GM21528 (cell line): ENCODE data around the gene NUDT8.
"Not testable (repeated sequence)": the region's sequence is repeated elsewhere in the genome, so short reads cannot be mapped to it uniquely, and the experiment has no call there.

ENCODE experiments used
- ATAC-seq: cut with Tn5 transposase; IDR thresholded peaks from one replicate; pipeline ENCODE4 v1.9.1; 2021; ENCODE audit warnings: mild to moderate bottlenecking, moderate library complexity; ENCODE audit not compliant: unreplicated experiment, low FRiP score

Gene NUDT8

DNA sequence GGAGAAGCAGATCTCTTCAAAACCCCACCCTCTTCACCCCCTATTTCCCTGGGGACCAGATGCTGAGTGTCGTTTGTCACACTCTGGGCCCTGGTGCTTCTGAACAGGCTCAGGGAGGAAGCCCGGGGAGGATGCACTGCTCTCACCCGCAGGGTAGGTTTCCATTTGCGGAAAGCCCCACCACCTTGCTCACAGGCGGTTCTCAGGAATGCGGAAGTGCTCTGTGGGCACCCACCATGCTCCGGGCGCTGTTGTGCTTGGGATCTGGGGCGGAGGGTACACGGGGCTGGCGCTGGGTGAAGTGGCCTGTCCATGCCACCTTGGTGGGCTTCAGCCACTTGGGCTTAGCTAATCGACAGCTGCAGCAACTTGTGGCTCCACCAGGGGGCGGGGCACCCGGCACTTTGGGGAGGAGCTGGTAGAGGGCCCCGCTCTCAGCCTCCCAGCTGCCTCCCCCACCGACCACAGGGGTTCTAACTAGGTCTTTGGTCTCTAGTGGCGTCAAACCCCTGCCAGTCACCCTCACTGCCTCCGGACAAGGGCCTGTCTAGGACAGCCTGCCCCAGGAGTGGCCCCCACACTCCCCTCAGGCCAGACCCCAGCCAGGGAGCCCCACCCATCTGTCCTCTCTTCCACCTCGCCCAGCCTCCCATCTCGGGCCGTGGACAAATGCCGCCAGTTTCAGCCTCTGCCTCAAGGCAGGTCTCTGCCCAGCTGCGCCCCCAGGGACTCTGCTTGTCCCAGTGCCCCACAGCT is 15.6 kb downstream of the NUDT8 start:
- peak; percentile 73 for ATAC-seq

DNA sequence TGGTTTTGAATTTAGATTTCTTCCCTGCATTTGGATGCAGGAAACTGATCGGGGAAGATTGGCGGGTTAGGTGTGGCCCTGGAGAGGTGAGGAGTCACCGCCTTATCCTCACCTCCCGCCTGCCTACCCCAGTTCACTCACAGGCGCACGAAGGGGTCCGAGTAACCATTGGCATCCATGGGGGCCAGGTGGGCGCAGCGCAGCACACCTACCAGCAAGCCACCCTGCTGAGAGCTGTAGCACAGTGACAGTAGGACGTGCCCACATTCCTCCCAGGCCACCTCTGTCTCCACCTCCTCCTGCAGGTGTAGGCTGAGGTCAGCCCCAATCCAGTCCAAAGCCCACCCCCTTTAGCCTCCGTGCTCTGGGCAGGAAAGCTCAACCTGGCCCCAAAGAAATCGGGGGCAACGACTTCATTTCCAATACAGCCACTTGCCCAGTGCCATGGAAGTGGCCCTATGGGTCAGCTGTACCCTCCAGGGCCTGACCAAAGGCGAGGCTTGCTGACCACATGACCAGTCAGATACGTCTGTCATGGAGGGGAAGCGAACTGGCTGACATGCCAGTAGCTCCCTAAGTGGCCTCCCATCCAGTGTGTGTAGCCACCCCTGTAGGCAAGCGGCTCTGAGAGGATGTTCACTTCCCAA is 16.3 kb downstream of the NUDT8 start:
- no peak for ATAC-seq

DNA sequence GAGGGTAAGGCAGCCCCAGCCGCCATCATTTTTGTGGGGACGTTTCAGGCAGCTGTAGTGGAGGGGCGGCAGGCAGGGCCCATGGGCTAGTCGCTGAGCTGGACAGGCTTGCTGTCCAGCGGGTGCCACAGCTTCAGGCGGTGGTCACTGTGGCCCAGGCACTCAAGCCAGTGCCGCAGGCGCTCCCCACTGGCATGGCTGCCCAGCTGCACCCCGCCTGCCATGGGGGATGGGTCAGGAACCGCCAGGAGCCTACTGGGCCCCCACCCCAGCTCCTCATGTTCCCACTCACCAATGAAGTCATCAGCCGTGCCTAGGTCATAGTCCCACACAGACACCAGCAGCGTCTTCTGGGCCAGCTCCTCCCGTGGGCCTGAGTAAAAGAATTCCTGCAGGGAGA is 17.0 kb downstream of the NUDT8 start:
- no peak for ATAC-seq

DNA sequence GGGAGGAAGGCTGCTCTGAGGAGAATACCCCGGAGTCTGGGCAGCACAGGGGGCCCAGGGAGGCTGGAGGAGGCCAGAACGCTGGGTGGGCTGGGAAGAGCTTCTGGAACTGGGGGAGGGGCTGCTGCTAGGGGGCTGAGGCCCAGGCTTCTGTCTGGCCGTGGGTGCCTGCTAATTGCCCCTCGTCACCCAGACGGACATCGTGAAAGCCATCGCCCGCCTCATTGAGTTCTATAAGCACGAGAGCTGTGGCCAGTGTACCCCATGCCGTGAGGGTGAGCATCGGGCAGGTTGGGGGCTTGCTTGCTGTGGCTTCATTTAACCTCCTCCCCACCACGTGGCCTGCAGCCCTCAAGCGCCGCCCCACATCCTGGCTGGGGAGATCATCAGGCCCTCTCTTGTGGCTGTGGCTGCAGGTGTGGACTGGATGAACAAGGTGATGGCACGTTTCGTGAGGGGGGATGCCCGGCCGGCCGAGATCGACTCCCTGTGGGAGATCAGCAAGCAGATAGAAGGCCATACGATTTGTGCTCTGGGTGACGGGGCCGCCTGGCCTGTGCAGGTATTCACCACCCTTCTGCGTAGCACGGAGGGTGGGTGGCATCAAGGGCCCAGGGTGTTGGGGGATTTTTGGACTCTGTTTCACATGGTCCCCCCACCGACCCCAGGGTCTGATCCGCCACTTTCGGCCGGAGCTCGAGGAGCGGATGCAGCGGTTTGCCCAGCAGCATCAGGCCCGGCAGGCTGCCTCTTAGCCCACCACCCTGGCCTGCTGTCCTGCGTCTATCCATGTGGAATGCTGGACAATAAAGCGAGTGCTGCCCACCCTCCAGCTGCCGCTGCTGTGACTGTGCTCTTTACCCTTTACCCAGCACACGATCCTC is 17.8 kb downstream of the NUDT8 start:
- no peak for ATAC-seq

DNA sequence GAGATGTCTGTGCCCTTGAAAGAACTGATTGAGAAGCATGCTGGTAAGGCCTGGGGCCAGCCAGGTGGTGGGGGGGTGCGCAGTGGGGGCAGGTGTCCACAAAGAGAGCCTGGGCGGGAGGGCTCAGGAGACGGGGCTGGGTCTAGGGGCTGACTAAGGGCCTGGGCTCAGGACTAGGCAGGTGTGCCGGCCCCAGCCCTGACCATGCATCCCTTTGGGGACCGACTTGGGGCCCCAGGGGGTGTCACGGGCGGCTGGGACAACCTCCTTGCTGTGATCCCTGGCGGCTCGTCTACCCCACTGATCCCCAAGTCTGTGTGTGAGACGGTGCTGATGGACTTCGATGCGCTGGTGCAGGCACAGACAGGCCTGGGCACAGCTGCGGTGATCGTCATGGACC is 18.6 kb downstream of the NUDT8 start:
- no peak for ATAC-seq

DNA sequence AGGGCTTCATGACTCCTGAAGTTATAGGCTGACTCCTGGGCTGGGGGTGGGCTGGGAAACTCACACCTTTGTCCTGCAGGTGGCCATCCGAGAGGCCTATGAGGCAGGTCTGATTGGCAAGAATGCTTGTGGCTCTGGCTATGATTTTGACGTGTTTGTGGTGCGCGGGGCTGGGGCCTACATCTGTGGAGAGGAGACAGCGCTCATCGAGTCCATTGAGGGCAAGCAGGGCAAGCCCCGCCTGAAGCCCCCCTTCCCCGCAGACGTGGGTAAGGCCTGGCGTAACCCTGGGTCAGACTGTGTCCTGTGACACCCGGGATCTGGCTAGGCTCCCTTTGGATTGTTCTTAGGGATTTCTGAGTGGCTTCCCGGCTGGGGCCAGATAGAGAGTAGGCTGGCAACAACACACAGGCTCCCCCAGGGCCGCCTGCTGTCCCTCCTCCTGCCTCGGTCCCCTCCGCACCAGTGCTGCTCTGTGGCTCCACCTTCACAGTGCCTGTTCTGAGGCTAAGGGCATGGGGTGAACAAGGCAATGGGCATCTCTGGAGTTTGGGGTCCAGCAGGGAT is 19.4 kb downstream of the NUDT8 start:
- ATAC-seq, result no peak

DNA sequence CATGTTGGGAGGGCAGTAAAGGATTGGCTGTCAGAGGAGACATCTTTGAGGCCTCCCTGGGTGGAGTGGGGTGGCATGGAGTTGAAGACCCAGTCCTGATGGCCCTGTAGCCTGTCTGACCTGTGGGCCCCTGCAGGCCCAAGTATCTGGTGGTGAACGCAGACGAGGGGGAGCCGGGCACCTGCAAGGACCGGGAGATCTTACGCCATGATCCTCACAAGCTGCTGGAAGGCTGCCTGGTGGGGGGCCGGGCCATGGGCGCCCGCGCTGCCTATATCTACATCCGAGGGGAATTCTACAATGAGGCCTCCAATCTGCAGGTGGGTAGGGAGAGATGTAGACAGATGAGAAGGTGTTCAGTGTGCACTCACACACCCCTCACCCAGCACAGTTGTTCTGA is 20.4 kb downstream of the NUDT8 start:
- ATAC-seq, result no peak

DNA sequence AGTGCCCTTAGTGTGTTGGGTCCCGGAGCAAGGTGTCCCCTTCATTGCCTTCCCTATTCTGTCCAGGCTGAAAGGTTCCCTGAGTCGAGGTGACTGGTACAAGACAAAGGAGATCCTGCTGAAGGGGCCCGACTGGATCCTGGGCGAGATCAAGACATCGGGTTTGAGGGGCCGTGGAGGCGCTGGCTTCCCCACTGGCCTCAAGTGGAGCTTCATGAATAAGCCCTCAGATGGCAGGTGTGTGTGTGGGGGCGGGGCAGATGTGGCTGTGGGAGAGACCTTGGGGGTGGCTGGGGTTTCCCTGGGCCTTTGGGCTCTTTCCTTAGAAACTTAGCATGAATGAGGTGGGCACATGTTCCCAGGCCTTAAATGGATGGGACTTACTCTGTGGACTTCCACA is 21.3 kb downstream of the NUDT8 start:
- no peak for ATAC-seq

DNA sequence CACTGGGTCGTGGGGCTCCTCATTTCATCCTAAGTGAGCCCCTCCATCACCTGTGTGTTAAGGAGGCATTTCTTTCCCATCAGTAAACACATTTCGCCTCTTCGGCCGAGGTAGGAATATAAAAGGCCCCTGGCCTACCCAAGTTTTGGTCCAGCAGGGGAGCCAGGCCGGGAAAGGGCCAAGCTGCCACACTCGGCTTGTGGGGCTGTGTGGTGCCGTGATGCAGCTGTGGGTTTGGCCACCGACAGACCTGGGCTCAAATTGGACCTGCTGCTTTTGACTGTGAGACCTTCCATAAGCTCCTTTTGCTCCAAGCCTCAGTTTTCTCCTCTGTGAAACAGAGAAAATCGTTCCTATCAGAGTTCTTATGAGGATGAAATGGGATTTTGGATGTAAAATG is 22.2 kb downstream of the NUDT8 start:
- no peak for ATAC-seq

DNA sequence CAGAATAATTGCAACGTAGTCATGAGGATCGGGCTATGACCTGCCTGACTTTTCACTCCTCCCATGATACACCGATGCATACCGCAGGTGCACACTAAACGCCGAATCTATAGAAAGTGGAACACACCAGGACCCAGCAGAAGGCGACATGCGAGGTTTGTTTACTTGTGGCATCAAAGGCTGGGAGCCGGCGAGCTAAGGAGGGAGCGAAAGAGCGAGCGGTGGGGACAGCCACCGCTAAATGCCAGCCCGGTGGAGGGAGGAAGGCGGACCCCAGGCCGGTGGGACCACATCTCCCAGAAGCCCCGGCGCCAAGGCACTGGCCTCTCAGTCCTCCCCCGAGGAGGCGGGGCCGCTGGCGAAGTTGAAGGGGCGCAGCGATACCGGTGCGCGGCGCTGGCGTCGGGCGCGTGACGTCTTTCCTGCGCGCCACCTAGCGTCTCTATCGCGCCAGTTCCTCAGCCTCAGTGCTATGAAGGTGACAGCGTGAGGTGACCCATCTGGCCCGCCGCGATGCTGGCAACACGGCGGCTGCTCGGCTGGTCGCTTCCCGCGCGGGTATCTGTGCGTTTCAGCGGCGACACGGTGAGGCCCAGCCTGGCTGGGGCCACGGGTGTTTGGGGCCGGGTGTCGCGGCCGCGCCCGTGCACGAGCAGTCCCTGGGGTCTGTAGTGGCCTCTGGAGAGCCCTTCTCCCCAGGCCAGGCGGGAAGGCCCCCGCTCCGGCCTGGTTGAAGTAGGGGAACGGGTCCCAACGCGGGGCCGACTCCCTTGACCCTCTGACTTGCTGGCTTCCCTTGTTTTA is 23.0 kb downstream of the NUDT8 start, which contains the start of gene NDUFV1:
TSS of gene NDUFV1 (plus strand) at position 445 of the 804 bp plus-strand sequence. CDS start at position 514, 69 bp downstream.
- peak; percentile 79 for ATAC-seq

DNA sequence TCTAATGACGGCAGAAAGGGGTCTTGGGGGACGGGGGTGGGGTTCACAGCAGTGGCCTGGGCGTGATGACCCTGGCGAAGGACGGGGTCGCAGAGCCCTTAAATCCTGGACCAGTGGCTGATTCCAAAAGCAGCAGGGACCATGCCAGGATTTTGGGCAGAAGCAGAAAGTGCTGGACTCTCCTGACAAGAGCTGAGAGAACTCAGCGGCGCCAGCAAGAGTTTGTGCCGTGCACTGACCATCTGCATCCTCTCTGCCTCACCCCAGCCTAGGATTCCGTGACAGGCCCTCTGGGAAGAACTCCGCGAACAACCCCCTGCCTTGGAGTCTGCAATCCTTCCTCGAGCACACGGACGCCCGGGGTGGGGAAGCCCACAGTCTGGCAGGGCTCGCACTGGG is 23.6 kb downstream of the NUDT8 start:
- ATAC-seq, result no peak

DNA sequence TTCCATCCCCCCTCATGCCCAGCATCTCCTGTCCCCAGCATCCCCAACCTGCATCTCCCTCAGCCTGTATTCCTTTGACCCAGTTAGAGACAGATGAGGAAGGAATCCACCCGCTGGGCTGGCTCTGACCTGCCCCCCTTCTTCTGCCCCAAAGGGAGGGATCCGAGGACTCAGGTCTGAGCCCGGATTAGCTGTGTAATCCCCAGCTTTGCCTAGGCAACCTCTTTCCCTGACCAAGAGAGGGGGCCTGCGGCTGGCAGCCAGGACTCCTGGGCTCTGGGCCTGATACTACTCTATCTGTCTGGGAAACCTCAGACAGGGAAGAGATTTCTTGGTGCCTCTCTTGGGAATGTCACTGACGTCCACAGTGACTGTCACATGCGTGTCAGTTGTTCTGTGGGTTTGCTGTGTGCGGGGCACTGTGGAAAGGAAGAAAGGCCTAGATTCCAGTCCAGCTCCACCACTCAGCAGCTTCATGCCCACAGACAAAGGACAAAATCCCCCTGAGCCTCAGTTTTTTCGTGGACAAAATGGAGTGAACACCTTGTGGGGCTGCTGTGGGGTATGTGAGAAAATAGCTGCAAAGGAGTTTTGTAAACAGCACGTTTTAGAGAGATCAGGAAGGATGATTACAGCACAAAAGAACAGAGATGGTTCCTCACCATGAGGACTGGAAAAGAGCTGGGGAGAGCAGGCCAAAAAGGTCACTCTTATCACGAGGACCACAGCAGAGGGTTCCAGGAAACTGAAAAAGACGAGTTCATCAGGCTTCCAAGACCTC is 24.3 kb downstream of the NUDT8 start:
- ATAC-seq, result no peak

DNA sequence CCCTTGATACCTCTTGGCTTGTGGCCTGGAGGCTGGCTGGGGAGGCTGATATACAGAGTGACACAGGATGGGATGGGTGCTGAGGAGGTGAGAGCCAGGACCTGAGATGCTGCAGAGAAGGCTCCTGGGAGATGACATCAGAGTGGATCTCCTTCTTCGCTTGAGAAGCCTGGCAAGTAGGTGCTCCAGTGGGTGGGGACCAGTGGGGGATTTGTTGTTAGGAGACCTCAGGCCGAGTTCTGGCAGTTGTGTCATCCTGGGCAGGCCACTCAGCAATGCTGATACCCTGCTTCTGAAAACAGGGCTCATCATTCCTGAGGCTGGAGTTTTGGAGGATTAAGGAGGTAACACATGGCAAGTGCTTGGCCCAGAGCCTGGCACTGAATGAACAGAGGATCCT is 24.9 kb downstream of the NUDT8 start:
- no peak for ATAC-seq

DNA sequence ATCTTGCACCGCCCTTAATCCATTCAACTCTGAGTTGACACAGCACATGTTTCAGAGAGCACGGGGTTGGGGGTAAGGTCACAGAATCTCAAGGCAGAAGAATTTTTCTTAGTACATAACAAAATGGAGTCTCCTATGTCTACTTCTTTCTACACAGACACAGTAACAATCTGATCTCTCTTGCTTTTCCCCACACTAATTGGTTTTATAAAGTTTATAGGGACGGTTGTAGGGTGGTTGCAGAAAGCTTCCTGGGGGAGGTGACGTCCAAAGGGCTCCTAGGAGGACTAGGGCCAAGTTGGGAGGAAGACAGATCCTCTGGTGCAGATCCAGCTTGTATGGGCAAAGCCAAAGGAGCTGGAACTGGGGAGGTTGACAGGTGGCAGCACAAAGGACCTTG is 25.6 kb downstream of the NUDT8 start:
- not testable (repeated sequence) for ATAC-seq

DNA sequence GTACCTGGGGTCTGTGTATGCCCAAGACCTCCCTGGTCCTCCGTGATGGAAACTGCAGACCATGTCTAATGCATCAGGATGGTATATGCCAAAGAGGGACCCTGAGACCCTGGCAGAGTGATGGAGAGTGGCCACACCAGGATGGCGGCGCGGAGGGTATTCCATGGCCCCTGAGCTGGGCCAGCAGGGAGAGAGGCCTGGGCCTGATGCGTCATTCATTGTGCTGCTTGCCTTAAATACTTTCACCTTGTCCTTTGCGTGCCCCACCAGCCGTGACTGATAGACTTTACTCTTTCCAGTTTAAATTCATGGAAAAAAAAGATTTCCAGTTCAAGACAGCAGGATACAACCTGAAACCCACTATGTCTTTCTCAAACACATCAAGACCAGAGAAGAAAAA is 28.6 kb downstream of the NUDT8 start:
- no peak for ATAC-seq

DNA sequence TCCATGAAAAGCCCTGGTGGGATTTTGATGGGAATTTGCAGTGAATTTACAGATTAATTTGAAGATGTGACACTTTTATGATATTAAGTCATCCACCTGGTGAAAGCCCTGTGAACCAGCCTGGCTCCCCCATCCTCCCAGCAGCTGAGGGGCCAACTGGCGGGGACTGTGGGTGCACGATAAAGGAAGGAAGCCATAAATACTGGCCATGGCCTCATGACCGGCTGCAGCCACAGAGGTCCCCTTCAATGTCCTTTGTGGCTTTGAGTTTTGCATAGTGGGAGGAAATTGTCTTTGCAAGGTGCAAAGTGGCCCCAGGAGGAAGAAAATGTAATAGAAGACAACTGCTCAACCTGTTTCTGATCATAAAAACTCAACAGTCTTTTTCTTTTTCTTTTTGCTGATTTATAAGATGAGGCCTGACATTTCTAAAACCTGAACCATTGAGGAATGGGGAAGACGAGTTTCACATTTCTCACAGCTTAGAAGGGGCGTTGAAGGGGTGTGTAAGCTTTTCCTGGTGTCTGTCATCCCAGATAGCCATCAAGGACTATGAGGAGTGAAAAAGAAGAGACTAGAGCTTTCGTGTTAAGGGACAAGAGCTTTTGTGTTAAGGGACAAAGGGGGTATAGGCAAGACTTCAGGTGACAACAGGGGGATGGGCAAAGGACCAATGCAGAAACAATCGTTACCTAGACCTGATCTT is 29.3 kb downstream of the NUDT8 start:
- ATAC-seq, result no peak

DNA sequence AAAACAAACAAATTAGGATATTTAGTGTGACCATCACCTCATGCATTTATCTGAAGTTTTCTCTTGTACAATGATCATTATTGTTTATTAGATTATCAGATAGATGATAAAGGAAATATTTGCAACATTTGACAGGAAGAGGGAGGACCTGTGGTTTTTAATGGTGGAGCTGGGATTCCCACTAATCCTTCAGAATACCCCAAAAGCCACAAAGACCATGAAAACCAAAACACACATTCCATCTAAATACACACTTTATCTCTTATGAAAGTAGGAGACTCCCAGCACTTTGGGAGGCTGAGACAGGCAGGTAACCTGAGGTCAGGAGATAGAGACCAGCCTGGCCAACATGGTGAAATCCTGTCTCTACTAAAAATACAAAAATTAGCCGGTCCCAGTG is 30.6 kb downstream of the NUDT8 start:
- ATAC-seq, result no peak

DNA sequence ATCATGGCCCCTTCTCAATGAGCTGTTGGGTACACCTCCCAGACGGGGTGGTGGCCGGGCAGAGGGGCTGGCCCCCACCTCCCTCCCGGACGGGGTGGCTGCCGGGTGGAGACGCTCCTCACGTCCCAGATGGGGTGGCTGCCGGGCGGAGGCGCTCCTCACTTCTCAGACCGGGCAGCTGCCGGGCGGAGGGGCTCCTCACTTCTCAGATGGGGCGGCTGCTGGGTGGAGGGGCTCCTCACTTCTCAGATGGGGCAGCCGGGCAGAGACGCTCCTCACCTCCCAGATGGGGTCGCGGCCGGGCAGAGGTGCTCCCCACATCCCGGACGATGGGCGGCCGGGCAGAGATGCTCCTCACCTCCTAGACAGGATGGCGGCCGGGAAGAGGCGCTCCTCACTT is 31.8 kb downstream of the NUDT8 start:
- ATAC-seq, result not testable (repeated sequence)

DNA sequence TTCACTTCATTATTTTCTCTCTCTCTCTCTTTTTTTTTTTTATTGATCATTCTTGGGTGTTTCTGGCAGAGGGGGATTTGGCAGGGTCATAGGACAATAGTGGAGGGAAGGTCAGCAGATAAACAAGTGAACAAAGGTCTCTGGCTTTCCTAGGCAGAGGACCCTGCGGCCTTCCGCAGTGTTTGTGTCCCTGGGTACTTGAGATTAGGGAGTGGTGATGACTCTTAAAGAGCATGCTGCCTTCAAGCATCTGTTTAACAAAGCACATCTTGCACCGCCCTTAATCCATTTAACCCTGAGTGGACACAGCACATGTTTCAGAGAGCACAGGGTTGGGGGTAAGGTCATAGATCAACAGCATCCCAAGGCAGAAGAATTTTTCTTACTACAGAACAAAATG is 32.3 kb downstream of the NUDT8 start:
- not testable (repeated sequence) for ATAC-seq
